Peyer's patch (tissue), 4 donors: ENCODE data around the gene MED15. TPM values are rescaled to one million over a fixed set of nuclear protein-coding genes. Genes with fewer than 3 reads are reported as not detected.

Source experiments
- DNase-seq, 3 donors: peaks; one replicate each; pipeline ENCODE4 v3.0.0-alpha.2; 2017 to 2019
- H3K27ac ChIP-seq, 4 donors: fragments of 200-600 bp; sonication (generic); one replicate each; pipeline ENCODE4 v1.5.1; 2016 to 2019
- H3K27me3 ChIP-seq, 2 donors: fragments of 200-600 bp; sonication (generic); one replicate each; pipeline ENCODE4 v1.5.1; 2019
- H3K36me3 ChIP-seq, 3 donors: fragments of 200-600 bp; sonication (generic); one replicate each; pipeline ENCODE4 v1.5.1; 2016 to 2019
- H3K4me1 ChIP-seq, 4 donors: fragments of 200-600 bp; sonication (generic); one replicate each; pipeline ENCODE4 v1.5.1; 2016 to 2019
- H3K4me3 ChIP-seq, 4 donors: fragments of 200-600 bp; sonication (generic); 1 replicate in 3 of 4; 2 replicates in 1 of 4; pipeline ENCODE4 v1.5.1; 2016 to 2019; ENCODE audit warnings: mild to moderate bottlenecking in 1 of 4
- H3K9me3 ChIP-seq, 4 donors: fragments of 200-600 bp; sonication (generic); one replicate each; pipeline ENCODE4 v1.5.1; 2016 to 2019; ENCODE audit warnings: mild to moderate bottlenecking in 1 of 4
- POLR2A ChIP-seq, 2 donors: fragments of 450-650 bp; IDR thresholded peaks; one replicate each; pipeline ENCODE4 v1.5.1; 2017; ENCODE audit warnings: antibody characterized with exemption in 2 of 2, mild to moderate bottlenecking in 2 of 2, moderate library complexity in 2 of 2
- total RNA-seq, 4 donors: library from RNA; depleted of rRNA; stranded (reverse); fragments of >200 nt; gene quantifications; one replicate each; pipeline ENCODE4 v1.1.0, GENCODE V29; 2016
- TF ChIP-seq, protein P1 (sequence below), 6 experiments: fragments of 450-650 bp in 4 of 6; fragments of 200-600 bp in 2 of 6; sonication (generic) in 1 of 6; IDR thresholded peaks; one replicate each; pipeline ENCODE4 v1.5.1; 2017 to 2019; ENCODE audit warnings: antibody characterized with exemption in 6 of 6, mild to moderate bottlenecking in 3 of 6, moderate library complexity in 1 of 6

MED15 gene
- total RNA-seq, 4 donors from 2014 or later: 115 to 215 (median 161) TPM

DNA sequence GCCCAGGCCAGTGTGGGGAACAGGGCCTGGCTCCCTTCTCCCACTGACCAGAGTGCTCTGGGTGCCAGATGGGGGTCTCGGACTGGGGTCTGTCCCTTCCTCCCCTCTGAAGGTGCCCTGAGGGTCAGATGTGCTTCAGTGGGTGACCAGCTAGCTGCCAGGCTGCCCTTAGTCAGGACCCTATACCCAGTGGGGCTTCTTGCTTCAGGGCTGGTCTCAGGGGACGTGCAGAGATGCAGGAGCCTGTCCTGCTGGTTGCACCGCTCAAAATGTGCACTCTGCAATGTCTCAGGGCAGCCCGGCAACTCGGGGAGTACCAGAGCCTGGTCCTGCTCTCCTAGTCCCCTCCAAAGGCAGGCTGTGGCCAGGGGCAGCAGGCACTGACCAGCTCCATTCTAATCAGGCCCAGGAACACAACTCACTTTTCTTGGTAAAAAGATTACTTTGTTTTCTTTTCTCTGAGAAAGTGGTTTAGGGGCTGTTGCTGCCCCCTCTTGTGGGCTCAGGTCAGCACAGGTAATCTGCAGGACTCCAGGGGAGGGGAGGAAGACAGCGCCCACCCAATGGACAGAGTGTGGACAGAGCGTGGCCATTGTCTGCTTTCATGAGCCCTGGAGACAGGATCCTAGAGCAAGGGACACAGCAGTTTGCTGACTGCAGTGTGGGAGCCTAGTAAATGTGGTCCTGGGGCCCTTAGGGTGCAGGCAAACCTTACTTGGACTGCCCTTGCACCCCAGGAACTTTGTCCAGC, 80.9 kb downstream of the MED15 start:
- H3K27ac ChIP-seq: no peak overlapping the region
- DNase-seq: peak in 1 of 3 donors; percentile 30
- TF ChIP-seq POLR2A (IDR thresholded peaks at IDR 0.05): no peak
- TF ChIP-seq, protein P1, sequence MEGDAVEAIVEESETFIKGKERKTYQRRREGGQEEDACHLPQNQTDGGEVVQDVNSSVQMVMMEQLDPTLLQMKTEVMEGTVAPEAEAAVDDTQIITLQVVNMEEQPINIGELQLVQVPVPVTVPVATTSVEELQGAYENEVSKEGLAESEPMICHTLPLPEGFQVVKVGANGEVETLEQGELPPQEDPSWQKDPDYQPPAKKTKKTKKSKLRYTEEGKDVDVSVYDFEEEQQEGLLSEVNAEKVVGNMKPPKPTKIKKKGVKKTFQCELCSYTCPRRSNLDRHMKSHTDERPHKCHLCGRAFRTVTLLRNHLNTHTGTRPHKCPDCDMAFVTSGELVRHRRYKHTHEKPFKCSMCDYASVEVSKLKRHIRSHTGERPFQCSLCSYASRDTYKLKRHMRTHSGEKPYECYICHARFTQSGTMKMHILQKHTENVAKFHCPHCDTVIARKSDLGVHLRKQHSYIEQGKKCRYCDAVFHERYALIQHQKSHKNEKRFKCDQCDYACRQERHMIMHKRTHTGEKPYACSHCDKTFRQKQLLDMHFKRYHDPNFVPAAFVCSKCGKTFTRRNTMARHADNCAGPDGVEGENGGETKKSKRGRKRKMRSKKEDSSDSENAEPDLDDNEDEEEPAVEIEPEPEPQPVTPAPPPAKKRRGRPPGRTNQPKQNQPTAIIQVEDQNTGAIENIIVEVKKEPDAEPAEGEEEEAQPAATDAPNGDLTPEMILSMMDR (IDR thresholded peaks at IDR 0.05): no peak
- no peak overlapping the region for H3K4me3 ChIP-seq
- H3K27me3 ChIP-seq: no peaks in the 10 kb centered on the region
- no peaks in the 10 kb centered on the region for H3K4me1 ChIP-seq
- H3K9me3 ChIP-seq: no peaks in the 10 kb centered on the region
- H3K36me3 ChIP-seq: peaks cover 0 to 46% (median 0%) of the 10 kb centered on the region in 3 donors

DNA sequence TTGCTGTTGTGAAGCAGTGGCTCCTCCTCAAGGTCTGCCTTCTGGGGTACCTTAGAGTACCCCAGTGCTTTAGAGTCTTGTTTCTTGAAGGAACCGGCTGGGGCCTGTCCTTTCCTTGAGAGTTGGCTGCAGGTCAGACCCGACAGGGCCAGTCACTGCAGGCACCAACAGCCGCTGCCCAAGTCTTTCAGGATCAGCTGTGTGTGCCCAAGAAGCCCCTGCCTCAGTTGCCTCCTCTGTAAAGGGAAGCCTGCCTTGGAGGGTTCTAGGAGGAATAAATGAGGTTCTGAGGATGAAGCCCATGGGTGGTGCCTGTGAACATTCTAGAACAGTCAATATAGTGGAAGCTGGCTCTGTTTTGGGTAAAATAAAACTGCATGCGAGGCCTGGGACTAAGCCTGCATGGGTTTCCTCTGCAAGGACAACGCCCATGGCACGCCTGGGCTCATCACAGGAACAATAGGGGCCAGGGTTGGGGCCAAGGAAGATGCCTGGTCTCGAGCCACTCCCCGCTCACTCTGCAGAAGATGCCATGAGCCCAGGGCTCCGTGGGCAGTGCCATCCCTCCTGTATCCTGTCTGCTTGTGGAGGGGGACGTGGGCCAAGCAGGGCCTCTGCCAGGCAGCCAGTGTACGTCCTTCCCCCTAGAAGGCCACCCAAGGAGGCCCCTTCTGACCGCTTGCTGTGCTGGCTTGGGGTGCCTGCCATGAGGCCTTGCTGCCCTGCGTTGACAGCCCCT, 81.6 kb downstream of the MED15 start:
- Histone ChIP-seq H3K9me3 (no peaks in the 10 kb centered on the region), H3K4me1 (no peaks in the 10 kb centered on the region), H3K4me3 (no peak overlapping the region), H3K27me3 (no peaks in the 10 kb centered on the region), H3K27ac (no peak overlapping the region), H3K36me3 (peaks cover 0 to 39% (median 0%) of the 10 kb centered on the region in 3 donors)
- DNase-seq: peak in 1 of 3 donors; percentile 46
- no peak for TF ChIP-seq POLR2A (IDR thresholded peaks at IDR 0.05)
- TF ChIP-seq, protein P1 (IDR thresholded peaks at IDR 0.05): no peak

DNA sequence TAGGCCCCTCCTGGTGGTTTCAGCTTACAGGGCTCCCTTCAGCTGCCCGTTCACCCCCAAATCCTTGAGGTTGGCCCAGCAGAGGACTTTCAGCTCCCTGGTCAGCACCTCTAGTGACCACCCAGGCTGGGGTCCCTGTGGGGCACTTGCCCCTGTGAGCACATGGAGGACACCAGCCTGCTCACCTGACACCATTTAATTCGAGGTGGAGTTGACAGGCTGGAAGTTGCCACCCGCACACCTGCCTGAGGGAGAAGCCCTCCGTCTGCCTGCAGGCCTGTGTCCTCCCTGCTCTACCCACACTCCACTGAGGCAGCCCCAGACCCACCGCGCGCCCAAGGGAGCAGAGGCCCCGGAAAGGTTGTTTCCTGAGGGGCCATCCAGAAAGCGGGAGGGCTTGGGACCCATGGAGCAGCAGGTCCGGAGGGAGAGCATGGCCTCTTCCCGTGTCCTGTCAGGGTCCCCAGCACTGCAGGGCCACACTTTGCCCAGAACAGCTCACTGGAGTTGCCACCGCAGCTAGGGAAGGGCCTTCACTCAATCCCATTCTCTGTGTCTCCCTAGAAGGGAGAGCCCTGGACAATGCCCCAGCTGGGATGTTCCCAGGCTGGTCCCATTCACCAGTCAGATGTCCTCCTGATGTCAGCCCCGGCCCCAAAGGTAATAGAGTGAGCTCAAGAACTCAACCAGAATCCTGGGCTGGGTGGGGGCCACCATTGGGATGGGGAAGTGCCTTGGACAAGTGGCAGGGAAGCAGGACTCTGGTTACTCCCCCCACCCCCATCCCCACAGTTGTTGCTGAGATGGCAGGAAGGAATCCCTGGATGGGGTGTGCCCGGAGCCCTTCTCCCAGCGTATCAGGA, 82.4 kb downstream of the MED15 start:
- peaks cover 0 to 30% (median 0%) of the 10 kb centered on the region in 3 donors for H3K36me3 ChIP-seq
- TF ChIP-seq, protein P1 (IDR thresholded peaks at IDR 0.05): no peak
- TF ChIP-seq POLR2A (IDR thresholded peaks at IDR 0.05): no peak
- no peaks in the 10 kb centered on the region for H3K27me3 ChIP-seq
- no peak overlapping the region for H3K27ac ChIP-seq
- H3K4me1 ChIP-seq: no peaks in the 10 kb centered on the region
- H3K9me3 ChIP-seq: no peaks in the 10 kb centered on the region
- no peak overlapping the region for H3K4me3 ChIP-seq
- peak in 1 of 3 donors; percentile 40 for DNase-seq

GRCh38 chr22:20590477-20591294, 83.3 kb downstream of the MED15 start:
- DNase-seq: peak in 1 of 3 donors; percentile 33
- H3K36me3 ChIP-seq: peaks cover 0 to 22% (median 0%) of the 10 kb centered on the region in 3 donors
- H3K27ac ChIP-seq: no peak overlapping the region
- no peaks in the 10 kb centered on the region for H3K4me1 ChIP-seq
- H3K27me3 ChIP-seq: no peaks in the 10 kb centered on the region
- no peaks in the 10 kb centered on the region for H3K9me3 ChIP-seq
- H3K4me3 ChIP-seq: no peak overlapping the region
- TF ChIP-seq POLR2A (IDR thresholded peaks at IDR 0.05): no peak
- TF ChIP-seq, protein P1 (IDR thresholded peaks at IDR 0.05): no peak

DNA sequence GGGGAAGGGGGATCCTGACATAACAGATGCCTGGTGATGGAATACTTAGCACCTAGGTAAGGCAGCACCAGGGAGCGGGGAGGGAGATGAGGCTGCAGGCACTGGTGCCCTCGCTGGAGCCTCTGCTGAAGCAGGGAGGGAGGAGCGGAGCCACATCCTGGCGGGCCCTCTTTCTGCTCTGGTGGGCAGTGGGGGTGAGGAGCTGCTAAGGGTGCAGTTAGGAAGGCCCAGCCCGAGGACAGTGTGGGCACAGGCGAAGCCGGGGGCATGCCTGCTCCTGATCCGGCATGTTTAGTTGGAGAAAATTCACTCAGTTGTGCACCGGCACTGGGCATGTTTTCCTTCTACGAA, 83.9 kb downstream of the MED15 start:
- Histone ChIP-seq H3K27ac (no peak overlapping the region), H3K4me1 (no peaks in the 10 kb centered on the region), H3K27me3 (no peaks in the 10 kb centered on the region), H3K36me3 (peaks cover 0 to 16% (median 0%) of the 10 kb centered on the region in 3 donors), H3K9me3 (no peaks in the 10 kb centered on the region), H3K4me3 (no peak overlapping the region)
- TF ChIP-seq, protein P1 (IDR thresholded peaks at IDR 0.05): no peak
- TF ChIP-seq POLR2A (IDR thresholded peaks at IDR 0.05): no peak
- DNase-seq: peak in 1 of 3 donors; percentile 38
